GM18505 (cell line): Measurements from ENCODE around the gene BACE2.
"Not testable (repeated sequence)": the region's sequence is repeated elsewhere in the genome, so short reads cannot be mapped to it uniquely, and the experiment has no call there.

Experiments
- ATAC-seq: cut with Tn5 transposase; IDR thresholded peaks from one replicate; pipeline ENCODE4 v1.9.1; 2021; ENCODE audit not compliant: unreplicated experiment
- POLR2A ChIP-seq: IDR thresholded peaks from 4 replicates; pipeline ENCODE4 v1.6.1; 2011; ENCODE audit warnings: borderline replicate concordance; ENCODE audit not compliant: insufficient read depth, insufficient read length; ENCODE audit errors: extremely low read depth

The BACE2 gene

DNA sequence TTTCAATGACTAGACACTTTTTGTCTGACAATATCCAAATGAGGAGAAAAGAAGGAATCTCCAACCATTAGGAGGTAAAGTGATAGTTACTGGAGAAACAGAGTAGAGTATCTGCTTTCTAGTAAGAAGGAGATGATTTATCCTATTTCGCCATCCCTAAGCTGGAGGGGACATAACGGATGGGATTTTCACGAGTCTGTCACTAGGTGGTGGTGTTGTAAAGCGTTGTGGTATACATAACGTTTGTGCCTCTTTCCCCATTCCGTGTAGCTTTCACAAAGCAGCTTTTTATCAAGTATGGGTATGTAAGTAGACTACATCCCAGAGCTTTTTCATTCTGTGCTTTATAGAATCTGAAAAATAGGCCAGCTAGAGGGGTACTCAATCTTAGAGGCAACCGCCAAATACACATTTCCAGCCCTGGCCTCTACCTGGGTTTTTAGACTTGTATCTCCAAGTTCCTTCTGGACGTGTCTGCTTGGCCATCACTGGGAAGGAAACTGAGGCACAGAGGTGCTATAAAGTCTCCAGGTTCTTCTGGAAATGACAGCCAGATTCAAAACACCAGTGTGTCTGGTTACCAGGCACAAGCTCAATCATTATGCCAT, 115.4 kb downstream of the BACE2 start:
- TF ChIP-seq POLR2A, result no peak
- ATAC-seq, result no peak

DNA sequence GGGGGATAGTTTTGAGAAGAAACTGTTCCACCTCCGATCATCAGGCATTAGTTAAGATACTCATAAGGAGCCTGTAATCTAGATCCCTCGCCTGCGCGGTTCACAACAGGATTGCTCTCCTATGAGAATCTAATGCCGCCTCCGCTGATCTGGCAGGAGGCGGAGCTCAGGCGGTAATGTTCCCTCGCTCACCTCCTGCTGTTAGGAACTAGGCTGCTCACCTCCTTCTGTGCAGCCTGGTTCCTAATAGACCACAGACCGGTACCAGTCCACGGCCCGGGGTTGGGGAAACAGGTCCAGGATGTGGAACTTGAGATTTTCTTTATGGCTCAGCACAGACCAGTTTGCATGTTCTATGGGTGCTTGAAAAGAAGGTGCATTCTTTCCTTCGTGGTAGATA, 121.5 kb downstream of the BACE2 start:
- ATAC-seq, result no peak
- no peak for TF ChIP-seq POLR2A

DNA sequence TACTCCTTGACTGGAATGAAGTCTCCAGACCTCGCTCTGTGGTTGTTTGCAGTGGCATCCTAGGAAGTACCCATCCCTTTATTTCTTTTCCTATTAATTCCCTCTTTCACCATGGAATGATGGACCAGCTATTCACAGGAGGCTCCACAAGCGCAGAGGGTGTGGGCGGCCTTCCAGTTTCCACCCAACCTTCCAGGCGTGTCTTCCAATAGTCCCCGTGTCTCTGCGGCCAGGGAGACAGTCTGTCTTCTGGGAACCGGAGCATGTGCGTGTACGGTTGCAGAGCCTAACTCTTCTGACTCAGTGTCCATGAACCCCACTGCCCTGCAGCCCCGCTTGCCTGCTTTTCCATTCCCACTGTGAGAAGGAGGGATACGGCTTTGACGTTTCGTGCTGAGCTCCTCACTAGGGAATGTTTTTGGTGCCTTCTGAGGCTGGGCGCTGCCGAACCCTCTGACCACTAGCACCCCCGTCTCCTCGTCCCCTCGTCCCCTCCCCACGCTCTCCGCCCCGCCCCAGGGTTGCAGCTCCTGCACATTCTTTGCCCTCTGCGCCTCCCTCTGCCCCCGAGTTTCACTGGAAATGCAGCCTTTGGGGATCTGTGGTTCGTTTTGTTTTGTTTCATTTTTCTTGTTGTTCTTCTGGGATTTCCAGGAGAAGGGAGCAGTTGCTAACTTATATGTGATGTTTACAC, 122.3 kb downstream of the BACE2 start:
- no peak for TF ChIP-seq POLR2A
- ATAC-seq, result no peak

DNA sequence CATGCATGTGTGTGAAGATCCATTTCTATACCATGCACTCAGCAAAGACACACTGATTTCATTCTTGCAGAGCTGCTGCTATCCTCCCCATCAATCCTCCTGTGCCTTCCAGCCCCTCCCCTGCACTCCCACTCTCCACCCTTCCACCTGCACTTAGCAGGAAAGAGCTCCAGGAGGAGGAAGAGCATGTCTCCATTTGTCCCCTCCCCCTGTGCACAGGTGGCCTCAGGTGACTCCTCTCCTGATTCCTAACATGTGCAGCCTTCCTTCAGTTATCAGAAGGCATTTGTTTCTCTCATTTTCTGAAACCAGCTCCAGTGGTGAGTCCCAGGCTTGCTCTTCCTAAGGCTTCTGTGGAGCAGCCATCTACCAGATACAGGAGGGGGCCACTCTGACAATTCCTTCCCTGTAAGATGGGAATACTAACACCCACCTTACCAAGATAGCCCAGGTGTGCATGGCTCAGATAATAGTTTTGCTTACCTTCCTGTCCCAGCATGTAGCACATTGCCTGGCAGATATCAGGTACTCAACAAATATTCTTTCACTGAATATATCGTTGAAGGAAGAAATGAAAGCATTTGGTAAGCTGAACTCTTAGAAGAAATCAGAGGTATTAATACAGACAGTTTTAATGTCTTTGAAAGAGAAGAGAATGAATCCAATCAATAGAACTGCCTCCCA, 126.7 kb downstream of the BACE2 start:
- TF ChIP-seq POLR2A, result no peak
- no peak for ATAC-seq

DNA sequence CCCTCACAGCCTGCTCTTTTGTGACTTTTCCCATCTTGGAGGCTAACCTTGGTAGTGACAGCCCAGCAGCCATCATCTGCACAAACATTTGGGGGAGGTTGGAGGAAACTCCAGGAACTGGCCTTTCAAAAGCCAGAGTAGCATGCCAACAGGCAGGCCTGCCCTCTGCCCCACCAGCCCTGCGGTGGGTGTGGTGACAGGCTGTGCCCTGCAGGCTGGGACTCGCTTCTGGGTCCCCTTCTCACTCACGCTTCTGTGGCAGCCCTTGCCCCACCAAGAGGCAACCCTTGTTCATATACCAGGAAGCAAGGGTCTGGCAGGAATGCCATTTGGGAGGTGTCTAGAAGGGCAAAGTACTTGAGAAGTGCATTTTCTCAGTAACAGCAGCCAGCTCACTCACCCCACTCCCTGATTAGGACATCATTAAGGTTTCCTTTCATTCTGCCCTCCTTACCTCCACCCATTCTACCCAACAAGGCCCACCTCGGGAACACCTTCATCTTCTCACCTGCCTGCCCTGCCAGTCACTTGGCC, 127.8 kb downstream of the BACE2 start:
- no peak for TF ChIP-seq POLR2A
- ATAC-seq, result no peak

DNA sequence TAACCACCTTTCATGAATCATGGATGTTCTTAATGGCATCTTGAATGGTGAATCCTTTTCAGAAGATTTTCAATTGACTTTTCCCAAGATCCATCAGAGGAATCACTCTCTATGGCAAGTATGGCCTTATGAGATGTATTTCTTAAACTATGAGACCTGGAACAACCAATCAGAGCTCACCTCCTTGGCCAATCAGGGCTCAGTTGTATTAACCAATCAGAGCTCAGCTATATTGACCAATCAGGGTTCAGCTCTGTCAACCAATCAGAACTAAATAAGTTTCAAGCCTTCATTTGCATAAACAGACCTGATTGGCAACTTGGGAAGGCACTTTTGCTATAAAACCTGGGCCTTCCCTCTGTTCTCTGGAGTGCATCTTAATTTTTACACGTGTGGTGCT, 135.0 kb downstream of the BACE2 start:
- ATAC-seq, result no peak
- TF ChIP-seq POLR2A, result no peak

DNA sequence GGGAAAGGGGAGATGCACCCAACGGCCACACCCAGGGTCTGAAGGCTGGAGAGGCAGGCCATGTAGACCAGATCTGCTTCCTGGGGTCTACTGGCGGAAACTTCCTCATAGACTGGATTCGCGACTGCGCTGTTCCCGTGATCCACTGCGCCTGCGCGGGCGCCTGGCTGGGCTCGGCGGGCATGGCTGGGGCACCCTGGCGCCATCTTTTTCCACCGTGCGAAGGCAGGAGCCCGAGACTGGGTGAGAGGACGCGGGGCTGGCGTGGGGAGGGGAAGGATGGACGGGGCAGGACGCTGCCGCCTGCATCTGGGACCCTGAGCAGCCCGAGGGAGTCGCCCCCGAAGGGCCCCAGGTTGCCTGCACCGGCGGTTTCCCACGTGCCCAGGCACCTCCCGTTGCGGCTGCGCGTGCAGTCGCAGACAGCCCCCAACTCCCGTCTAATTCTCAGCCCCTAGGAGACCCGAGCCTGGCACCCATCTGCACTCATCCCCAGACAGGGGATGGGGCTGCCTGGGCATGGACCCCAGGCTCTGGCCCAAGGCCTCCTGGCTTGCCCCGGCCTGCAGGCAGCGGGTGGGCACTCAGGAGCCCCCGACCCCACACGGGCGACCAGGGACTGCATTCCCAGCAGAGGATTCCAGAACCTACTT, 136.2 kb downstream of the BACE2 start:
- no peak for TF ChIP-seq POLR2A
- no peak for ATAC-seq

DNA sequence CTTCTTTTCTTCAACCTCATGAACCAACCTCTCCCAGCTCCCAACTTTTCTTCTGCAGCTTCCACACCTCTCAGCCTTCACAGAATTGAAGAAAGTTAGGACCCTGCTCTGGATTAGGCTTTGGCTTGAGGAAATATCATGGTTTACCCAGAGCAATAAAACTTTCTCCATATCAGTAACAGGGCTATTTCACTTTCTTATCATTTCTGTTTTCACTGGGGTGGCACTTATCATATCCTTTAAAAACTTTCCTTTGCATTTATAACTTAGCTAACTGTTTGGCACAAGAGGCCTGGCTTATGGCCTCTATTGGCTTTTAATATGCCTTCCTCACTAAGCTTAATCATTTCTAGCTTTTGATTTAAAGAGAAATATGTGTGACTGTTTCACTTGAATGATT, 139.3 kb downstream of the BACE2 start:
- no peak for TF ChIP-seq POLR2A
- no peak for ATAC-seq

DNA sequence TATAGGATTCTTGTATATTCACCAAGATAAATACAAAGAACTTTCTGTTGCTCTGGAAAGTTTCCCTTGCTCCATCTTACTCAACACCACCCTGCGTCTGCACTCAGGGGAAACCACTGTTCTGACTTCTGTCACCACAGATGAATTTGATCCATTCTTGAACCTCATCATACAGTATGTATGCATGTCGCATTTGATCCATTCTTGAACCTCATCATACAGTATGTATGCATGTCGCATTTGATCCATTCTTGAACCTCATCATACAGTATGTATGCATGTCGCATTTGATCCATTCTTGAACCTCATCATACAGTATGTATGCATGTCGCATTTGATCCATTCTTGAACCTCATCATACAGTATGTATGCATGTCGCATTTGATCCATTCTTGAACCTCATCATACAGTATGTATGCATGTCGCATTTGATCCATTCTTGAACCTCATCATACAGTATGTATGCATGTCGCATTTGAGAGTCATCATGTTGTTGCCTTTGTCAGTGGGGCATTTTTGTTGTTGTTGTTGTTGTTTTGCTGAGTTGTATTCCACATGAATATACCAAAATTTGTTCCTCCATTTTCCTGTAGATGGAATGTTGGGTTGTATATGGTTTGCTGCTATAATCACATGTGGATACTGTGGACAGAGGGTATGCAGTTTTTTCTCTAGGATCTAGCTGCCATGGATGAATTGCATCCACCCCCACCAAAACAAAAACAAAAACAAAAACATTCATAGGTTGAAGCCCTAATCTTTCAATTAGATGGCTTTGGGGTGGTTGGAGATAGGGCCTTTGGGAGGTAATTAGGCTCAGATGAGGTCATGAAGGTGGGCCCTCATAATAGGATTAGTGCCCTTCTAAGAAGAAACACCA, 145.6 kb downstream of the BACE2 start:
- not testable (repeated sequence) for ATAC-seq

DNA sequence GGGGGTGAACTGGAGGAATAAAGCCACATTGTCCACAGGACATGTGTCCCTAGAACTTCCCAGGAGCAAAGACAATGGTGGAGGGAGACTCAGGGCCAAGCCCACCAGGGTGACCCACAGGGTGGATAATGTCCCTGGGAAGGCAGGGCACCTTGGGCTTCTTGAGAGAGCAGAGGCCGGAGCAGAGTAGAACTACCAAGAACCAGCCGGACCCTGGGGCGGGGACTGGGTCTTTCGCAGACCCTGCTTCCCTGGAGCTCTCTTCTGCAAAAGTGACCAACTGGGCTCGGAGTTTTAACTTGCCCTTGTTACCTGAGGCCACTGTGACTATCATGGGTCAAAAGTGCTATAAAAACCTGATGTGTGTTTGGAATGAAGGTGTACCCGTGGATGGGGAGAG, 147.8 kb downstream of the BACE2 start:
- ATAC-seq, result no peak
- TF ChIP-seq POLR2A, result no peak

DNA sequence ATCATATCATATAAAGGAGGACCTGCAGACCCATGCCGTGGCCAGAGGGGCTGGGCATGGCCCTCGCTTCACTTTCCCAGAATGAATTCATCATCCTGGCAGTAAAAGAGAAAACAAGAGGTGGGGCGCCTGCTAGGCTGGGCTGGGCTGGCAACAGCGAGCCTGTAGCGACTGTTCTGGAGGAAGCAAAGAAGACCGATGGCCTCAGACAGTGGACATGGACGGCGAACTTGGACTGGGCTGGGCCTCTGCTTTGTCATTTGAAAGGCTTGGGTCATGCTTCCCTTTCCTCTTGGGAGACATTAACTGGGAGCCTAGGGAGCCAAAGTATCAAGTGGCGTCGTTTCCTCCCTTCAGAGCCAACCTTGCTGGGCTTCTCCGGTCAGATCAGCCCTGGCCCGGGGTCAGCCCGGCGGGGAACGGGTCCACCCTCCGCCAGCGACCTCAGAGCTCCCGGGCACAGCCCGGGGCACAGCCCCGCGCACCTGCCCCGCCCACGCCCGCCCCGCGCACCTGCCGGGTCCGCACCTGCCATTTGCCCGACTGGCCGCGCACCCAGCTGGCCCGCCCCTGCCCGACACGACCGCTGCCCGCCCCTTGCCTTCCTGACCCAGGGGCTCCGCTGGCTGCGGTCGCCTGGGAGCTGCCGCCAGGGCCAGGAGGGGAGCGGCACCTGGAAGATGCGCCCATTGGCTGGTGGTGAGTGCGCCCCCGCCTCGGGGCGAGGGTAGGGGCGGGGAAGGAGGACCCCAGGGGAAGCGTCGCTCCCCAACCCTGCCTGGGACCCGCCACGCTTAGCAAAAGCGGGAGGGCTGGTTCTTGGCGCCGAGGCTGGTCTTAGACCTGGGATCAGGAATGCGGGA, 148.5 kb downstream of the BACE2 start, which contains the start of gene FAM3B:
TSS of gene FAM3B (plus strand) at position 602 of the 863 bp plus-strand sequence. CDS start at position 681, 79 bp downstream.
- TF ChIP-seq POLR2A, result no peak
- no peak for ATAC-seq

DNA sequence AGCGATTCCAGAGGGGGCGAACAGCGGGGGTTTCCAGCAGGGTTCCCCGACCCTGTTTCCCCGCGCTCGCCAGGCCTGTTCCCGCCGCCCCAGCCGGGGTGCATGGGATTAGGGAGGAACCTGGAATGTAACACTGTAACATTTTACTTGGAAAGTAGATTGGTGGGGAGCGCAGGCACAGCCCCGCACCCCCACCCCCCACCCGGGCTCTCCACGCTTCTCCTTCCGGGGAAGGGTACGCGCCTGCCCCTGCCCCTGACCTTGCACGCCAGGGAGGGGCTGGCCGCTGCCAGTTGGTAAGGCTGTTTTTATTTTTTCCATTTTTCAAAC, 149.1 kb downstream of the BACE2 start:
- no peak for ATAC-seq
- no peak for TF ChIP-seq POLR2A
